Left ventricle myocardium inferior (tissue), 1 donor: ENCODE data around the gene PGGHG. TPM values are rescaled to one million over a fixed set of nuclear protein-coding genes. Genes with fewer than 3 reads are reported as not detected.
A peak's percentile ranks its signal among the peaks of the same experiment; 100 is the strongest.

Source experiments
- DNase-seq: peaks from one replicate; pipeline ENCODE4 v3.0.0-alpha.2; 2020
- H3K27ac ChIP-seq: fragments of 200-600 bp; replicated peaks from 2 replicates; pipeline ENCODE4 v1.8.0; 2021
- H3K27me3 ChIP-seq: fragments of 200-600 bp; 2 replicates; pipeline ENCODE4 v1.8.0; 2021; ENCODE audit warnings: low read depth
- H3K36me3 ChIP-seq: fragments of 200-600 bp; 2 replicates; pipeline ENCODE4 v1.8.0; 2021
- H3K4me1 ChIP-seq: fragments of 200-600 bp; 2 replicates; pipeline ENCODE4 v1.8.0; 2021
- H3K4me3 ChIP-seq: fragments of 200-600 bp; 2 replicates; pipeline ENCODE4 v1.8.0; 2021; ENCODE audit warnings: mild to moderate bottlenecking, moderate library complexity
- H3K9me3 ChIP-seq: fragments of 200-600 bp; replicated peaks from 2 replicates; pipeline ENCODE4 v1.8.0; 2021
- CTCF ChIP-seq: fragments of 200-600 bp; IDR thresholded peaks from 2 replicates; pipeline ENCODE4 v1.8.0; 2021; ENCODE audit warnings: antibody characterized with exemption, mild to moderate bottlenecking, borderline replicate concordance
- intact Hi-C: fragments of 100-400 bp; cut with micrococcal nuclease; formaldehyde crosslinking; loops from one replicate; pipeline ENCODE4 v1.11.0; 2022
- total RNA-seq: library from RNA; stranded (reverse); fragmentation: NEBNext Ultra II Directional; extraction: Animal tissue kit (Norgen Biotek cat#: 25700); gene quantifications from one replicate; pipeline ENCODE4 v1.2.1, GENCODE V29; 2021
- donor health status: DM: no; HTN: yes; CAD: no; lungs with severe emphysema.

Gene PGGHG
- total RNA-seq, 1 donor from 2014 or later: 7.2 TPM

- no peak for DNase-seq
- TF ChIP-seq CTCF: no peak
- H3K9me3 ChIP-seq: no peaks in the 10 kb centered on the region
- H3K4me3 ChIP-seq: peak overlapping the region; percentile 81
- H3K27me3 ChIP-seq: peaks cover 50% of the 10 kb centered on the region
- H3K36me3 ChIP-seq: no peaks in the 10 kb centered on the region
- H3K4me1 ChIP-seq: peaks cover 22% of the 10 kb centered on the region
- peak overlapping the region; percentile 84 for H3K27ac ChIP-seq
- intact Hi-C loops: no loop called here
Measured at GRCh38 chr11:289398-289711, 429 bp downstream of the PGGHG start.

GRCh38 chr11:289712-290620 is 1.0 kb downstream of the PGGHG start:
- no peaks in the 10 kb centered on the region for H3K36me3 ChIP-seq
- DNase-seq: peak; percentile 13
- intact Hi-C loops: no loop called here
- peak overlapping the region; percentile 84 for H3K27ac ChIP-seq
- peak overlapping the region; percentile 81 for H3K4me3 ChIP-seq
- peaks cover 49% of the 10 kb centered on the region for H3K27me3 ChIP-seq
- peaks cover 22% of the 10 kb centered on the region for H3K4me1 ChIP-seq
- no peak for TF ChIP-seq CTCF
- no peaks in the 10 kb centered on the region for H3K9me3 ChIP-seq

- intact Hi-C loops: no loop called here
- no peak for TF ChIP-seq CTCF
Measured at GRCh38 chr11:290621-291231, 1.8 kb downstream of the PGGHG start.

GRCh38 chr11:291281-292210 is 2.6 kb downstream of the PGGHG start:
- no peak for TF ChIP-seq CTCF
- Histone ChIP-seq H3K36me3 (no peaks in the 10 kb centered on the region), H3K4me3 (no peak overlapping the region), H3K9me3 (no peaks in the 10 kb centered on the region), H3K4me1 (peaks cover 22% of the 10 kb centered on the region), H3K27me3 (peaks cover 47% of the 10 kb centered on the region), H3K27ac (no peak overlapping the region)
- peak; percentile 14 for DNase-seq
- intact Hi-C loops: no loop called here

More at GRCh38 chr11:290621-291231, 1.8 kb downstream of the PGGHG start:
- H3K27me3 ChIP-seq: peaks cover 47% of the 10 kb centered on the region
- peaks cover 22% of the 10 kb centered on the region for H3K4me1 ChIP-seq
- DNase-seq: peak; percentile 12
- no peak overlapping the region for H3K4me3 ChIP-seq
- no peak overlapping the region for H3K27ac ChIP-seq
- no peaks in the 10 kb centered on the region for H3K36me3 ChIP-seq
- H3K9me3 ChIP-seq: no peaks in the 10 kb centered on the region
